ENCODE data around the gene LACTB. TPM values are rescaled to one million over a fixed set of nuclear protein-coding genes. Genes with fewer than 3 reads are reported as not detected.
A peak's percentile ranks its signal among the peaks of the same experiment; 100 is the strongest.

LACTB gene
- total and polyA plus RNA-seq, 10 of the 15 experiments (the other 5 are each of a cell fraction or from before 2014, with no cell fraction given), result 5.0 to 35.3 (median 16.6) TPM

DNA sequence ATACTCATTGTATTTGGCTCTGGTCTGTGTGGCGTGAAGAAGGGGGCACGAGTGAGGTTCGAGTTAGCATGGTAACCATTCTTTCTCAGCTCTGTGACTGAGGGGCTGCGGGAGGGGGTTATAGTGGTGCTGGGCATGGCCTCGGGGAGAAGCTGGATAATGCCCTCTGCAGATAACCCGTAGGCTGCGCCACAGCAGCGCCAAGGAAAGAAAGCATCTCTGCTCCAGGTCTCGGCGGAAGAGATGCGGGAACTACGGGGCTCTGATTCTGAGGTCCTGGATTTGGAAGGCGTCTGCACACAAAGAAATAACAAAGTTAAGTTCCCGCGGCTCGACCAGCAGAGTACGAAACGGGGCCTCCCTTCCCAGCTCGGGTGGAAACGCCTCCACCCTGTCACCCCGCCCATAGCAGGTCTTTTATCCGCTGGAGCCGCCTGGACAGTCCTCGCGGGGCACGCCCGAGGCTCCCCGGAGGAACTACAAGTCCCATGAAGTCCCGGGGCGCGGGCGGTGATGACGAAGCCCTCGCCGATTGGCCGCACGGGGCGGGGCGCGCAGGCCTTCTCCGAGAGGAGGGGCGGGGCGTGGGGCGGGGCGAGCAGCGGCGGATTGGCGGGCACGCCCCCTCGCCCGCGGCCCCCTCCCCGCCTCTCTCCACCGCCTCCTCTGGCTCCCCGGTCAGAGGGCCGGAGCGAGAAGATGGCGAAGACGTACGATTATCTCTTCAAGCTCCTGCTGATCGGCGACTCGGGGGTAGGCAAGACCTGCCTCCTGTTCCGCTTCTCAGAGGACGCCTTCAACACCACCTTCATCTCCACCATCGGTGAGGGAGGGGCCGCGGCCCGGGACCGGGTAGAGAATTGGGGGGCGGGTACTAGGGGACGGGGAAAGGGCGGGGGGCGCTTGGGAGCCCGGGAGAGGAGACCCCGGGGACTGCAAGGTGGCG, 67.5 kb downstream of the LACTB start, which contains the start of gene RAB8B (continued):
- TF ChIP-seq, protein P1, sequence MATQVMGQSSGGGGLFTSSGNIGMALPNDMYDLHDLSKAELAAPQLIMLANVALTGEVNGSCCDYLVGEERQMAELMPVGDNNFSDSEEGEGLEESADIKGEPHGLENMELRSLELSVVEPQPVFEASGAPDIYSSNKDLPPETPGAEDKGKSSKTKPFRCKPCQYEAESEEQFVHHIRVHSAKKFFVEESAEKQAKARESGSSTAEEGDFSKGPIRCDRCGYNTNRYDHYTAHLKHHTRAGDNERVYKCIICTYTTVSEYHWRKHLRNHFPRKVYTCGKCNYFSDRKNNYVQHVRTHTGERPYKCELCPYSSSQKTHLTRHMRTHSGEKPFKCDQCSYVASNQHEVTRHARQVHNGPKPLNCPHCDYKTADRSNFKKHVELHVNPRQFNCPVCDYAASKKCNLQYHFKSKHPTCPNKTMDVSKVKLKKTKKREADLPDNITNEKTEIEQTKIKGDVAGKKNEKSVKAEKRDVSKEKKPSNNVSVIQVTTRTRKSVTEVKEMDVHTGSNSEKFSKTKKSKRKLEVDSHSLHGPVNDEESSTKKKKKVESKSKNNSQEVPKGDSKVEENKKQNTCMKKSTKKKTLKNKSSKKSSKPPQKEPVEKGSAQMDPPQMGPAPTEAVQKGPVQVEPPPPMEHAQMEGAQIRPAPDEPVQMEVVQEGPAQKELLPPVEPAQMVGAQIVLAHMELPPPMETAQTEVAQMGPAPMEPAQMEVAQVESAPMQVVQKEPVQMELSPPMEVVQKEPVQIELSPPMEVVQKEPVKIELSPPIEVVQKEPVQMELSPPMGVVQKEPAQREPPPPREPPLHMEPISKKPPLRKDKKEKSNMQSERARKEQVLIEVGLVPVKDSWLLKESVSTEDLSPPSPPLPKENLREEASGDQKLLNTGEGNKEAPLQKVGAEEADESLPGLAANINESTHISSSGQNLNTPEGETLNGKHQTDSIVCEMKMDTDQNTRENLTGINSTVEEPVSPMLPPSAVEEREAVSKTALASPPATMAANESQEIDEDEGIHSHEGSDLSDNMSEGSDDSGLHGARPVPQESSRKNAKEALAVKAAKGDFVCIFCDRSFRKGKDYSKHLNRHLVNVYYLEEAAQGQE (IDR thresholded peaks at IDR 0.05; ENCODE audit: low read depth, low read length), result no peak
- TF ChIP-seq, protein P2, sequence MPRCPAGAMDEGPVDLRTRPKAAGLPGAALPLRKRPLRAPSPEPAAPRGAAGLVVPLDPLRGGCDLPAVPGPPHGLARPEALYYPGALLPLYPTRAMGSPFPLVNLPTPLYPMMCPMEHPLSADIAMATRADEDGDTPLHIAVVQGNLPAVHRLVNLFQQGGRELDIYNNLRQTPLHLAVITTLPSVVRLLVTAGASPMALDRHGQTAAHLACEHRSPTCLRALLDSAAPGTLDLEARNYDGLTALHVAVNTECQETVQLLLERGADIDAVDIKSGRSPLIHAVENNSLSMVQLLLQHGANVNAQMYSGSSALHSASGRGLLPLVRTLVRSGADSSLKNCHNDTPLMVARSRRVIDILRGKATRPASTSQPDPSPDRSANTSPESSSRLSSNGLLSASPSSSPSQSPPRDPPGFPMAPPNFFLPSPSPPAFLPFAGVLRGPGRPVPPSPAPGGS (IDR thresholded peaks at IDR 0.05; ENCODE audit: borderline replicate concordance, insufficient read depth, low read depth, low read length, poor library complexity, severe bottlenecking), result no peak
- TF ChIP-seq HDAC6 (IDR thresholded peaks at IDR 0.05; ENCODE audit: unreplicated experiment), result no peak
- no peak; the same call in 1 of the 2 replicates for TF ChIP-seq MXI1 (IDR thresholded peaks at IDR 0.05; ENCODE audit: low read depth, low read length)
- TF ChIP-seq CEBPB (IDR thresholded peaks at IDR 0.05; ENCODE audit: borderline replicate concordance in 1 of 2, low read depth in 2 of 2, low read length in 2 of 2), result no peak
- peak; percentile 8 for TF ChIP-seq KLF5 (IDR thresholded peaks at IDR 0.05; ENCODE audit: partially characterized antibody)
- TF ChIP-seq TAF1 (IDR thresholded peaks at IDR 0.05; ENCODE audit: borderline replicate concordance, low read depth, low read length), result peak; percentile 56; the same call in 1 of the 2 replicates
- TF ChIP-seq, protein P3, sequence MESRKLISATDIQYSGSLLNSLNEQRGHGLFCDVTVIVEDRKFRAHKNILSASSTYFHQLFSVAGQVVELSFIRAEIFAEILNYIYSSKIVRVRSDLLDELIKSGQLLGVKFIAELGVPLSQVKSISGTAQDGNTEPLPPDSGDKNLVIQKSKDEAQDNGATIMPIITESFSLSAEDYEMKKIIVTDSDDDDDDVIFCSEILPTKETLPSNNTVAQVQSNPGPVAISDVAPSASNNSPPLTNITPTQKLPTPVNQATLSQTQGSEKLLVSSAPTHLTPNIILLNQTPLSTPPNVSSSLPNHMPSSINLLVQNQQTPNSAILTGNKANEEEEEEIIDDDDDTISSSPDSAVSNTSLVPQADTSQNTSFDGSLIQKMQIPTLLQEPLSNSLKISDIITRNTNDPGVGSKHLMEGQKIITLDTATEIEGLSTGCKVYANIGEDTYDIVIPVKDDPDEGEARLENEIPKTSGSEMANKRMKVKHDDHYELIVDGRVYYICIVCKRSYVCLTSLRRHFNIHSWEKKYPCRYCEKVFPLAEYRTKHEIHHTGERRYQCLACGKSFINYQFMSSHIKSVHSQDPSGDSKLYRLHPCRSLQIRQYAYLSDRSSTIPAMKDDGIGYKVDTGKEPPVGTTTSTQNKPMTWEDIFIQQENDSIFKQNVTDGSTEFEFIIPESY (IDR thresholded peaks at IDR 0.05), result no peak
- no peak; the same call in 1 of the 2 replicates for TF ChIP-seq MTA3 (IDR thresholded peaks at IDR 0.05; ENCODE audit: borderline replicate concordance, low read length)
- TF ChIP-seq, protein P4, sequence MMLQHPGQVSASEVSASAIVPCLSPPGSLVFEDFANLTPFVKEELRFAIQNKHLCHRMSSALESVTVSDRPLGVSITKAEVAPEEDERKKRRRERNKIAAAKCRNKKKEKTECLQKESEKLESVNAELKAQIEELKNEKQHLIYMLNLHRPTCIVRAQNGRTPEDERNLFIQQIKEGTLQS (IDR thresholded peaks at IDR 0.05; ENCODE audit: borderline replicate concordance, extremely low read depth, low read depth, low read length), result peak; percentile 82
- no peak for TF ChIP-seq EZH2 (IDR thresholded peaks at IDR 0.05; ENCODE audit: borderline replicate concordance, control insufficient read depth, low read depth, low read length)
- TF ChIP-seq TCF3 (IDR thresholded peaks at IDR 0.05; ENCODE audit: borderline replicate concordance, insufficient read depth, low read depth, low read length), result no peak
- TF ChIP-seq, protein P5, sequence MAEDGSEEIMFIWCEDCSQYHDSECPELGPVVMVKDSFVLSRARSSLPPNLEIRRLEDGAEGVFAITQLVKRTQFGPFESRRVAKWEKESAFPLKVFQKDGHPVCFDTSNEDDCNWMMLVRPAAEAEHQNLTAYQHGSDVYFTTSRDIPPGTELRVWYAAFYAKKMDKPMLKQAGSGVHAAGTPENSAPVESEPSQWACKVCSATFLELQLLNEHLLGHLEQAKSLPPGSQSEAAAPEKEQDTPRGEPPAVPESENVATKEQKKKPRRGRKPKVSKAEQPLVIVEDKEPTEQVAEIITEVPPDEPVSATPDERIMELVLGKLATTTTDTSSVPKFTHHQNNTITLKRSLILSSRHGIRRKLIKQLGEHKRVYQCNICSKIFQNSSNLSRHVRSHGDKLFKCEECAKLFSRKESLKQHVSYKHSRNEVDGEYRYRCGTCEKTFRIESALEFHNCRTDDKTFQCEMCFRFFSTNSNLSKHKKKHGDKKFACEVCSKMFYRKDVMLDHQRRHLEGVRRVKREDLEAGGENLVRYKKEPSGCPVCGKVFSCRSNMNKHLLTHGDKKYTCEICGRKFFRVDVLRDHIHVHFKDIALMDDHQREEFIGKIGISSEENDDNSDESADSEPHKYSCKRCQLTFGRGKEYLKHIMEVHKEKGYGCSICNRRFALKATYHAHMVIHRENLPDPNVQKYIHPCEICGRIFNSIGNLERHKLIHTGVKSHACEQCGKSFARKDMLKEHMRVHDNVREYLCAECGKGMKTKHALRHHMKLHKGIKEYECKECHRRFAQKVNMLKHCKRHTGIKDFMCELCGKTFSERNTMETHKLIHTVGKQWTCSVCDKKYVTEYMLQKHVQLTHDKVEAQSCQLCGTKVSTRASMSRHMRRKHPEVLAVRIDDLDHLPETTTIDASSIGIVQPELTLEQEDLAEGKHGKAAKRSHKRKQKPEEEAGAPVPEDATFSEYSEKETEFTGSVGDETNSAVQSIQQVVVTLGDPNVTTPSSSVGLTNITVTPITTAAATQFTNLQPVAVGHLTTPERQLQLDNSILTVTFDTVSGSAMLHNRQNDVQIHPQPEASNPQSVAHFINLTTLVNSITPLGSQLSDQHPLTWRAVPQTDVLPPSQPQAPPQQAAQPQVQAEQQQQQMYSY (CRISPR knock-in tag; IDR thresholded peaks at IDR 0.05), result no peak
- TF ChIP-seq CBX5 (IDR thresholded peaks at IDR 0.05; ENCODE audit: low read depth), result no peak
- TF ChIP-seq ETV6 (conservative IDR thresholded peaks at IDR 0.05 in 1 of 2, IDR thresholded peaks at IDR 0.05 in 1 of 2; ENCODE audit: borderline replicate concordance in 1 of 2, low read depth in 1 of 2), result no peak
